T-helper 2 cell treated with Interferon-gamma antibody and Interleukin-4, amounts not matched to agents 100 ng/mL and 5 ng/mL, for 36 hours (primary cell): Measurements from ENCODE around the gene PIEZO2. TPM values are rescaled to one million over a fixed set of nuclear protein-coding genes. Genes with fewer than 3 reads are reported as not detected.

Source experiments
- intact Hi-C: fragments of 100-400 bp; cut with micrococcal nuclease; formaldehyde crosslinking; loops from one replicate; pipeline ENCODE4 v1.15.1; 2023
- total RNA-seq: library from RNA; stranded (reverse); gene quantifications from 2 replicates; pipeline ENCODE4 v1.2.3, GENCODE V29; 2022

The PIEZO2 gene
- total RNA-seq, 1 donor from 2014 or later: not detected

- intact Hi-C loops: no loop called here
These were observed 397.0 kb downstream of the PIEZO2 start for GRCh38 chr18:10752382-10752781.

- intact Hi-C loops: no loop called here
These were observed 397.7 kb downstream of the PIEZO2 start for GRCh38 chr18:10751653-10752052.

GRCh38 chr18:10750191-10751035 lies 399.0 kb downstream of the PIEZO2 start:
- intact Hi-C loops: no loop called here

GRCh38 chr18:10748641-10749040 lies 400.7 kb downstream of the PIEZO2 start:
- intact Hi-C loops: no loop called here

- intact Hi-C loops: no loop called here
These were observed 403.4 kb downstream of the PIEZO2 start for GRCh38 chr18:10745971-10746370.

GRCh38 chr18:10745219-10745618 lies 404.1 kb downstream of the PIEZO2 start:
- intact Hi-C loops: no loop called here

- intact Hi-C loops: no loop called here
These were observed 405.6 kb downstream of the PIEZO2 start for GRCh38 chr18:10743766-10744165.

- intact Hi-C loops: no loop called here
These were observed 410.2 kb downstream of the PIEZO2 start for GRCh38 chr18:10739152-10739551.

GRCh38 chr18:10736984-10737383 lies 412.4 kb downstream of the PIEZO2 start:
- intact Hi-C loops: no loop called here

- intact Hi-C loops: no loop called here
These were observed 416.4 kb downstream of the PIEZO2 start for GRCh38 chr18:10732990-10733389.

- intact Hi-C loops: no loop called here
These were observed 421.9 kb downstream of the PIEZO2 start for GRCh38 chr18:10727477-10727876.

GRCh38 chr18:10726198-10727068 lies 422.9 kb downstream of the PIEZO2 start:
- intact Hi-C loops: no loop called here

- intact Hi-C loops: no loop called here
These were observed 424.7 kb downstream of the PIEZO2 start for GRCh38 chr18:10724666-10725065.

- intact Hi-C loops: no loop called here
These were observed 425.9 kb downstream of the PIEZO2 start for GRCh38 chr18:10723496-10723895.

GRCh38 chr18:10718809-10719208 lies 430.6 kb downstream of the PIEZO2 start:
- intact Hi-C loops: no loop called here

GRCh38 chr18:10715791-10716190 lies 433.6 kb downstream of the PIEZO2 start:
- intact Hi-C loops: no loop called here

- intact Hi-C loops: no loop called here
These were observed 436.0 kb downstream of the PIEZO2 start for GRCh38 chr18:10713409-10713808.

GRCh38 chr18:10707294-10707693 lies 442.1 kb downstream of the PIEZO2 start:
- intact Hi-C loops: no loop called here

- intact Hi-C loops: no loop called here
These were observed 443.6 kb downstream of the PIEZO2 start for GRCh38 chr18:10705786-10706185.

- intact Hi-C loops: no loop called here
These were observed 444.1 kb downstream of the PIEZO2 start for GRCh38 chr18:10705291-10705690.

- intact Hi-C loops: no loop called here
These were observed 447.2 kb downstream of the PIEZO2 start for GRCh38 chr18:10702206-10702605.

GRCh38 chr18:10690366-10690765 lies 459.0 kb downstream of the PIEZO2 start:
- intact Hi-C loops: no loop called here

GRCh38 chr18:10690035-10690329 lies 459.4 kb downstream of the PIEZO2 start:
- intact Hi-C loops: no loop called here
